Activated CD8-positive, alpha-beta T cell treated with anti-CD3 and anti-CD28 coated beads for 36 hours (primary cell): ENCODE measurements around the gene ABCB11. TPM values are rescaled to one million over a fixed set of nuclear protein-coding genes. Genes with fewer than 3 reads are reported as not detected.

Experiments used
- ATAC-seq: fragments of 200-7000 bp; cut with Tn5 transposase; one replicate; pipeline ENCODE4 v1.10.0; 2021; ENCODE audit warnings: mild to moderate bottlenecking, moderate library complexity
- CTCF ChIA-PET: fragments of 350-600 bp; sonication (Branson Sonifier 250); formaldehyde crosslinking; loops from one replicate; lab custom pipeline; 2021; ENCODE audit warnings: antibody characterized with exemption; lab: Charles Lee
- POLR2A ChIA-PET: fragments of 350-600 bp; sonication (Branson Sonifier 250); formaldehyde crosslinking; loops from one replicate; lab custom pipeline; 2021; ENCODE audit warnings: antibody characterized with exemption; lab: Charles Lee
- DNase-seq: peaks from one replicate; pipeline ENCODE4 v3.0.0-alpha.2; 2020
- H3K27ac Mint-ChIP-seq: one replicate; pipeline ENCODE4 v1.8.0; 2021; ENCODE audit warnings: mild to moderate bottlenecking, mixed read lengths
- H3K27me3 Mint-ChIP-seq: one replicate; pipeline ENCODE4 v1.8.0; 2021; ENCODE audit warnings: mixed read lengths
- H3K36me3 Mint-ChIP-seq: one replicate; pipeline ENCODE4 v1.8.0; 2021; ENCODE audit warnings: low read depth, mixed read lengths
- H3K4me1 Mint-ChIP-seq: one replicate; pipeline ENCODE4 v1.8.0; 2021; ENCODE audit warnings: low read depth, mixed read lengths
- H3K4me3 Mint-ChIP-seq: one replicate; pipeline ENCODE4 v1.8.0; 2021; ENCODE audit warnings: mild to moderate bottlenecking, moderate library complexity, mixed read lengths
- H3K9me3 Mint-ChIP-seq: one replicate; pipeline ENCODE4 v1.8.0; 2021; ENCODE audit warnings: mixed read lengths
- CTCF ChIP-seq: fragments of 200-600 bp; IDR thresholded peaks from one replicate; pipeline ENCODE4 v1.8.0; 2022; ENCODE audit warnings: antibody characterized with exemption, mild to moderate bottlenecking
- intact Hi-C: fragments of 100-400 bp; cut with micrococcal nuclease; formaldehyde crosslinking; loops from one replicate; pipeline ENCODE4 v1.10.0; 2022
- total RNA-seq, 2 experiments: library from RNA; stranded (reverse); gene quantifications; one replicate each; pipeline ENCODE4 v1.2.3, GENCODE V29; 2021

Gene ABCB11
- not detected for total RNA-seq

GRCh38 chr2:169031202-169031601, at the start of gene ABCB11:
Gene ABCB11 (minus strand): TSS chr2:169031324. CDS start chr2:169018125, 13,199 bp downstream.
- intact Hi-C loops = no loop called here
- no peak for DNase-seq
- H3K9me3 Mint-ChIP-seq = no peaks in the 10 kb centered on the region
- H3K36me3 Mint-ChIP-seq = no peaks in the 10 kb centered on the region
- CTCF ChIA-PET = no interaction called here
- no peak within 1 kb of the TSS for H3K27ac Mint-ChIP-seq
- H3K27me3 Mint-ChIP-seq = no peaks in the 10 kb centered on the region
- peaks cover 6% of the 10 kb centered on the region for H3K4me1 Mint-ChIP-seq
- POLR2A ChIA-PET = no interaction called here
- no peak within 1 kb of the TSS for H3K4me3 Mint-ChIP-seq
- ATAC-seq = no peak
- TF ChIP-seq CTCF = no peak

- Mint-ChIP-seq H3K4me1 (no peaks in the 10 kb centered on the region), H3K4me3 (no peak overlapping the region), H3K36me3 (no peaks in the 10 kb centered on the region), H3K27me3 (no peaks in the 10 kb centered on the region), H3K27ac (no peak overlapping the region), H3K9me3 (no peaks in the 10 kb centered on the region)
- CTCF ChIA-PET = interaction anchor here (1.1 to 1.9 kb wide), 2 partner anchors 29 to 52 kb away, joined by 3 to 5 read pairs; no protein-coding TSS in a partner anchor
- POLR2A ChIA-PET = no interaction called here
- no peak for TF ChIP-seq CTCF
- ATAC-seq = peak; percentile 37
- intact Hi-C loops = no loop called here
- no peak for DNase-seq
Observed at GRCh38 chr2:169080250-169081069, 49.3 kb upstream of the ABCB11 start.

DNA sequence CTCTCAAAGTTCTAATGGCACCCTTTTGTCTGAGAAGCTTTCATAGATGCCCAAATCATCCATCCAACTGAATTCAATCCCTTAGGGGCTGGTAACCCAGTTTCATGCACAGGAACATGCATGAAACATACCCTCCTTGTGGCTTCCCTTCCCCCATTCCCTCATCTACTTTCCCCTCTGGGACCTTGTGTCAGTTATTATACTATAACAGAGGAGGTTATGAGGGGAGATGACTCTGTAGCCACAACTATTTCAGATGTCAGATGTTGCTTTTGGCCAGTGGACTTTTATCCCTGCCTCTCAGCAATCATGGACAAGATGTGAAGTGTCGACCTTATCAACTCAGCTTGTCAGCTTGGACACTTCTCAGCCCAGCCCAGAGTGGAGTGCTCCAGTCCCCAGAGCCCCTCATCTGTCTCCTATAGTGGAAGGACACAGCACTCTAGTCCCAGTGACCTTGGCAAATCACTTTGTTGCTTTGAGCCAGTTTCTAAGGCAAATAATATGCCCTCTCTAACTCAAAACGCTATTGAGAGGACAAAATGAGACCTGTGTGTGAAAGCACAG, 46.6 kb upstream of the ABCB11 start:
- ATAC-seq = no peak
- TF ChIP-seq CTCF = no peak
- DNase-seq = no peak
- H3K4me3 Mint-ChIP-seq = no peak overlapping the region
- no peaks in the 10 kb centered on the region for H3K27me3 Mint-ChIP-seq
- no peaks in the 10 kb centered on the region for H3K9me3 Mint-ChIP-seq
- H3K27ac Mint-ChIP-seq = no peak overlapping the region
- peaks cover 12% of the 10 kb centered on the region for H3K4me1 Mint-ChIP-seq
- H3K36me3 Mint-ChIP-seq = no peaks in the 10 kb centered on the region
- ChIA-PET CTCF (no interaction called here), POLR2A (no interaction called here)
- intact Hi-C loops = no loop called here

GRCh38 chr2:169073963-169074751, 43.0 kb upstream of the ABCB11 start:
- ATAC-seq (peak; percentile 76), DNase-seq (no peak)
- ChIA-PET POLR2A (interaction anchor here (0.6 kb wide), 1 partner anchor 450 kb away, joined by 3 read pairs; no protein-coding TSS in a partner anchor), CTCF (interaction anchor here (1.1 kb wide), 1 partner anchor 16 kb away, joined by 3 read pairs; no protein-coding TSS in a partner anchor)
- no peaks in the 10 kb centered on the region for H3K36me3 Mint-ChIP-seq
- H3K9me3 Mint-ChIP-seq = no peaks in the 10 kb centered on the region
- TF ChIP-seq CTCF = no peak
- H3K27me3 Mint-ChIP-seq = no peaks in the 10 kb centered on the region
- intact Hi-C loops = no loop called here
- H3K4me1 Mint-ChIP-seq = peaks cover 26% of the 10 kb centered on the region
- H3K27ac Mint-ChIP-seq = peak overlapping the region; percentile 12
- H3K4me3 Mint-ChIP-seq = no peak overlapping the region
